Measurements from ENCODE around the gene FRMD7. TPM values are rescaled to one million over a fixed set of nuclear protein-coding genes. Genes with fewer than 3 reads are reported as not detected.

FRMD7 gene
- total and polyA plus RNA-seq, 10 of the 15 experiments (the other 5 are each of a cell fraction or from before 2014, with no cell fraction given) = 0.03 to 0.94 TPM; not detected in 8

- no peak for TF ChIP-seq IKZF2 (IDR thresholded peaks at IDR 0.05)
- no peak for TF ChIP-seq RAD21 (IDR thresholded peaks at IDR 0.05; ENCODE audit: insufficient read depth, low read depth, low read length)
- no peak for TF ChIP-seq TCF7 (IDR thresholded peaks at IDR 0.05; ENCODE audit: borderline replicate concordance)
- no peak for TF ChIP-seq MYC (IDR thresholded peaks at IDR 0.05; ENCODE audit: insufficient read depth, insufficient read length, insufficient replicate concordance, low read length, severe bottlenecking)
- TF ChIP-seq, protein P1, sequence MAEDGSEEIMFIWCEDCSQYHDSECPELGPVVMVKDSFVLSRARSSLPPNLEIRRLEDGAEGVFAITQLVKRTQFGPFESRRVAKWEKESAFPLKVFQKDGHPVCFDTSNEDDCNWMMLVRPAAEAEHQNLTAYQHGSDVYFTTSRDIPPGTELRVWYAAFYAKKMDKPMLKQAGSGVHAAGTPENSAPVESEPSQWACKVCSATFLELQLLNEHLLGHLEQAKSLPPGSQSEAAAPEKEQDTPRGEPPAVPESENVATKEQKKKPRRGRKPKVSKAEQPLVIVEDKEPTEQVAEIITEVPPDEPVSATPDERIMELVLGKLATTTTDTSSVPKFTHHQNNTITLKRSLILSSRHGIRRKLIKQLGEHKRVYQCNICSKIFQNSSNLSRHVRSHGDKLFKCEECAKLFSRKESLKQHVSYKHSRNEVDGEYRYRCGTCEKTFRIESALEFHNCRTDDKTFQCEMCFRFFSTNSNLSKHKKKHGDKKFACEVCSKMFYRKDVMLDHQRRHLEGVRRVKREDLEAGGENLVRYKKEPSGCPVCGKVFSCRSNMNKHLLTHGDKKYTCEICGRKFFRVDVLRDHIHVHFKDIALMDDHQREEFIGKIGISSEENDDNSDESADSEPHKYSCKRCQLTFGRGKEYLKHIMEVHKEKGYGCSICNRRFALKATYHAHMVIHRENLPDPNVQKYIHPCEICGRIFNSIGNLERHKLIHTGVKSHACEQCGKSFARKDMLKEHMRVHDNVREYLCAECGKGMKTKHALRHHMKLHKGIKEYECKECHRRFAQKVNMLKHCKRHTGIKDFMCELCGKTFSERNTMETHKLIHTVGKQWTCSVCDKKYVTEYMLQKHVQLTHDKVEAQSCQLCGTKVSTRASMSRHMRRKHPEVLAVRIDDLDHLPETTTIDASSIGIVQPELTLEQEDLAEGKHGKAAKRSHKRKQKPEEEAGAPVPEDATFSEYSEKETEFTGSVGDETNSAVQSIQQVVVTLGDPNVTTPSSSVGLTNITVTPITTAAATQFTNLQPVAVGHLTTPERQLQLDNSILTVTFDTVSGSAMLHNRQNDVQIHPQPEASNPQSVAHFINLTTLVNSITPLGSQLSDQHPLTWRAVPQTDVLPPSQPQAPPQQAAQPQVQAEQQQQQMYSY (CRISPR knock-in tag; IDR thresholded peaks at IDR 0.05) = no peak
These were observed 49.9 kb downstream of the FRMD7 start (continued) for GRCh38 chrX:132077912-132078311.

DNA sequence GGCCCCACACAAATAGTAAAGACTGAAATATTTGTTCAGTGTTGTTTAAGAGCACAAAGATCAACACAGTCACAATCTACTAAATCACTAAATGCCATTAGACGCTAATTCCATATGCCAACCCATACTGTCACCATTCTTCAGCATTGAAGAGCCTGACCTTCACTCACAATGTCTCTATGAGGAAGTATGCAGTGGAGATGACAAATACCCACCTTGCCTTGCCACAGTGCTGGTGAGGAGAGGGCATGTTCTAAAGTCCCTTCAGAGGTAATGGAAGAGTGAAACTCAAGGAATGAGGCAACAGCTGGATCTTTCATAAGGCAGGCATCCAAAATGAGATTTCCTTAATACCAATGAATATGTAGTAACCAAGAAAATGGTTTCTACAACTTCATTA lies 50.4 kb downstream of the FRMD7 start:
- intact Hi-C loops (cut with micrococcal nuclease; ENCODE audit: unreplicated experiment) (no loop called here), in situ Hi-C loops (cut with MboI) (loop anchor here (10.0 kb wide), 1 partner anchor 223 kb away; no protein-coding TSS in a partner anchor)
- BruUV-seq (replicated peaks) = no TSS peak
- TF ChIP-seq FOXK2 (IDR thresholded peaks at IDR 0.05) (no peak), RFX5 (IDR thresholded peaks at IDR 0.05; ENCODE audit: low read depth, low read length) (no peak), HDGF (IDR thresholded peaks at IDR 0.05) (no peak), TCF12 (IDR thresholded peaks at IDR 0.05; ENCODE audit: low read depth, low read length) (no peak), STAT3 (IDR thresholded peaks at IDR 0.05; ENCODE audit: low read depth, low read length) (no peak), ZNF217 (IDR thresholded peaks at IDR 0.05) (no peak), SPI1 (IDR thresholded peaks at IDR 0.05; ENCODE audit: borderline replicate concordance, insufficient read depth, low read depth, low read length) (no peak), IRF4 (IDR thresholded peaks at IDR 0.05; ENCODE audit: low read depth, low read length) (no peak), SMARCA5 (IDR thresholded peaks at IDR 0.05) (no peak), PML (IDR thresholded peaks at IDR 0.05; ENCODE audit: low read length) (no peak), NR2F1 (conservative IDR thresholded peaks at IDR 0.05) (no peak), KDM1A (IDR thresholded peaks at IDR 0.05; ENCODE audit: borderline replicate concordance) (no peak), CBX3 (IDR thresholded peaks at IDR 0.05; ENCODE audit: borderline replicate concordance, low read depth) (no peak)
- TF ChIP-seq, protein P2, sequence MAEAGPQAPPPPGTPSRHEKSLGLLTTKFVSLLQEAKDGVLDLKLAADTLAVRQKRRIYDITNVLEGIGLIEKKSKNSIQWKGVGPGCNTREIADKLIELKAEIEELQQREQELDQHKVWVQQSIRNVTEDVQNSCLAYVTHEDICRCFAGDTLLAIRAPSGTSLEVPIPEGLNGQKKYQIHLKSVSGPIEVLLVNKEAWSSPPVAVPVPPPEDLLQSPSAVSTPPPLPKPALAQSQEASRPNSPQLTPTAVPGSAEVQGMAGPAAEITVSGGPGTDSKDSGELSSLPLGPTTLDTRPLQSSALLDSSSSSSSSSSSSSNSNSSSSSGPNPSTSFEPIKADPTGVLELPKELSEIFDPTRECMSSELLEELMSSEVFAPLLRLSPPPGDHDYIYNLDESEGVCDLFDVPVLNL (IDR thresholded peaks at IDR 0.05; ENCODE audit: low read depth, low read length) = no peak
- TF ChIP-seq, protein P3, sequence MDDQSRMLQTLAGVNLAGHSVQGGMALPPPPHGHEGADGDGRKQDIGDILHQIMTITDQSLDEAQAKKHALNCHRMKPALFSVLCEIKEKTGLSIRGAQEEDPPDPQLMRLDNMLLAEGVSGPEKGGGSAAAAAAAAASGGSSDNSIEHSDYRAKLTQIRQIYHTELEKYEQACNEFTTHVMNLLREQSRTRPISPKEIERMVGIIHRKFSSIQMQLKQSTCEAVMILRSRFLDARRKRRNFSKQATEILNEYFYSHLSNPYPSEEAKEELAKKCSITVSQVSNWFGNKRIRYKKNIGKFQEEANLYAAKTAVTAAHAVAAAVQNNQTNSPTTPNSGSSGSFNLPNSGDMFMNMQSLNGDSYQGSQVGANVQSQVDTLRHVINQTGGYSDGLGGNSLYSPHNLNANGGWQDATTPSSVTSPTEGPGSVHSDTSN (IDR thresholded peaks at IDR 0.05; ENCODE audit: insufficient replicate concordance, low read depth, low read length) = no peak

More for the DNA sequence above, 50.4 kb downstream of the FRMD7 start:
- RAD21 ChIA-PET (ENCODE audit: unreplicated experiment) = no interaction called here
- no peak overlapping the region for H3K4me3 ChIP-seq
- no peaks in the 10 kb centered on the region for H3K36me3 ChIP-seq (ENCODE audit: control insufficient read depth in 2 of 2, insufficient read depth in 2 of 2, low read length in 1 of 2)
- H3K4me2 ChIP-seq (ENCODE audit: control insufficient read depth, insufficient read depth) = no peak overlapping the region
- SMC1A ChIA-PET (ENCODE audit: uncharacterized antibody, unreplicated experiment) = interaction anchor here (0.7 kb wide), 1 partner anchor 16 kb away, joined by 4 read pairs; no protein-coding TSS in a partner anchor
- no peaks in the 10 kb centered on the region; a peak in 1 of 4 replicates for H3K27me3 ChIP-seq (replicated peaks in 1 of 2; ENCODE audit: control insufficient read depth in 2 of 2, insufficient read depth in 2 of 2, low read length in 1 of 2)
- WGBS (ENCODE audit: insufficient coverage, insufficient replicate concordance, low lambda C conversion rate, missing lambda C conversion rate) = 67% methylated on average over 1 of the region's 1 CpG
- H3K4me1 ChIP-seq (ENCODE audit: control insufficient read depth, insufficient read depth, low read length) = no peaks in the 10 kb centered on the region
- no peak overlapping the region for H3K27ac ChIP-seq (ENCODE audit: control insufficient read depth, insufficient read depth)
- no peak overlapping the region for H2AFZ ChIP-seq (ENCODE audit: control insufficient read depth, low read depth, low read length)
- CTCF ChIA-PET = interaction anchor here (1.6 kb wide), 1 partner anchor 15 kb away, joined by 7 read pairs; no protein-coding TSS in a partner anchor
- no peaks in the 10 kb centered on the region for H3K79me2 ChIP-seq (ENCODE audit: control insufficient read depth, insufficient read depth, low read length)
- FAIRE-seq (no peak), DNase-seq (ENCODE audit: low read depth, low spot score) (no peak), ATAC-seq (no peak)
- POLR2A ChIA-PET = no interaction called here
- H3K9ac ChIP-seq (ENCODE audit: control insufficient read depth, insufficient read depth, low read length) = no peak overlapping the region
- H3K9me3 ChIP-seq (replicated peaks; ENCODE audit: control insufficient read depth, insufficient read depth, low read length) = no peaks in the 10 kb centered on the region
- no peaks in the 10 kb centered on the region for H4K20me1 ChIP-seq (ENCODE audit: control insufficient read depth, insufficient read depth)
